NOMO-1 treated with DMSO at 0.1 percent for 48 hours (cell line): ENCODE data around the gene TOX3.

Experiments used
- DNase-seq: peaks from one replicate; lab custom pipeline; 2025; ENCODE audit not compliant: unreplicated experiment; lab: John Stamatoyannopoulos, UW

TOX3 gene

GRCh38 chr16:52547004-52547833 lies at the start of gene TOX3:
Gene TOX3, minus strand, starts transcription at chr16:52547143. Its CDS starts 420 bp downstream, at chr16:52546723.
- no peak for DNase-seq

- DNase-seq, result no peak
These were observed 45.8 kb upstream of the TOX3 start for GRCh38 chr16:52592778-52593177.

GRCh38 chr16:52591934-52592592 lies 45.1 kb upstream of the TOX3 start:
- no peak for DNase-seq

- DNase-seq, result no peak
These were observed 44.5 kb upstream of the TOX3 start for GRCh38 chr16:52591471-52591870.

GRCh38 chr16:52586159-52586558 lies 39.2 kb upstream of the TOX3 start:
- no peak for DNase-seq

GRCh38 chr16:52584354-52585320 lies 37.7 kb upstream of the TOX3 start:
- DNase-seq, result no peak

GRCh38 chr16:52581530-52581929 lies 34.6 kb upstream of the TOX3 start:
- no peak for DNase-seq

GRCh38 chr16:52580488-52580887 lies 33.5 kb upstream of the TOX3 start:
- no peak for DNase-seq

- no peak for DNase-seq
These were observed 32.0 kb upstream of the TOX3 start for GRCh38 chr16:52578829-52579498.

GRCh38 chr16:52578007-52578828 lies 31.3 kb upstream of the TOX3 start:
- no peak for DNase-seq

- no peak for DNase-seq
These were observed 30.3 kb upstream of the TOX3 start for GRCh38 chr16:52577130-52577706.

GRCh38 chr16:52573365-52574299 lies 26.7 kb upstream of the TOX3 start:
- DNase-seq, result peak; percentile 7

GRCh38 chr16:52572656-52573055 lies 25.7 kb upstream of the TOX3 start:
- peak; percentile 22 for DNase-seq

GRCh38 chr16:52570495-52571091 lies 23.6 kb upstream of the TOX3 start:
- no peak for DNase-seq

- DNase-seq, result no peak
These were observed 22.8 kb upstream of the TOX3 start for GRCh38 chr16:52569701-52570100.

- no peak for DNase-seq
These were observed 22.2 kb upstream of the TOX3 start for GRCh38 chr16:52568983-52569690.

- DNase-seq, result no peak
These were observed 21.6 kb upstream of the TOX3 start for GRCh38 chr16:52568495-52568894.
